HCT116 (cell line): ENCODE measurements around the gene ZSWIM6. TPM values are rescaled to one million over a fixed set of nuclear protein-coding genes. Genes with fewer than 3 reads are reported as not detected.

Experiments
- ATAC-seq: fragments of 200-7000 bp; cut with Tn5 transposase; 2 replicates; pipeline ENCODE4 v1.9.1; 2020; ENCODE audit warnings: mild to moderate bottlenecking, moderate library complexity
- BruUV-seq: library from RNA; stranded (reverse); fragments of 400-500 nt; replicated peaks from 2 replicates; lab custom pipeline; 2021; lab: Mats Ljungman, UMichigan
- CTCF ChIA-PET: fragments of 300-600 bp; sonication (Branson Sonifier 250); formaldehyde crosslinking; loops from one replicate; lab custom pipeline; 2021; ENCODE audit warnings: antibody characterized with exemption; lab: Charles Lee
- POLR2A ChIA-PET: fragments of 300-600, 350-600 bp; sonication (Branson Sonifier 250); formaldehyde crosslinking; loops from one replicate; lab custom pipeline; 2021; ENCODE audit warnings: antibody characterized with exemption; lab: Charles Lee
- RAD21 ChIA-PET, 2 experiments: fragments of 300-600 bp; sonication (Branson Sonifier 250); formaldehyde crosslinking; loops; one replicate each; lab custom pipeline; 2023; ENCODE audit warnings: low total read pairs in 2 of 2; ENCODE audit not compliant: uncharacterized antibody in 2 of 2, unreplicated experiment in 2 of 2, low non-redundant PET in 1 of 2; lab: Charles Lee
- DNase-seq: peaks from one replicate; pipeline ENCODE4 v3.0.0-alpha.2; 2010; ENCODE audit warnings: low read depth, low spot score
- H2AFZ ChIP-seq: fragments of 200-600 bp; shearing (Covaris generic), sonication (generic); 2 replicates; pipeline ENCODE4 v1.6.1; 2017; ENCODE audit warnings: low read depth, mixed run types, mixed read lengths, antibody characterized with exemption, low read length; ENCODE audit not compliant: poor library complexity, severe bottlenecking
- H3K27ac ChIP-seq: 2 replicates; pipeline ENCODE4 v1.5.1; 2012; ENCODE audit warnings: low read depth, low read length
- H3K27me3 ChIP-seq: fragments of 200-600 bp; sonication (generic); 2 replicates; pipeline ENCODE4 v1.6.1; 2016; ENCODE audit warnings: mixed run types, low read length, mixed read lengths; ENCODE audit not compliant: insufficient read depth
- H3K36me3 ChIP-seq, 2 experiments: fragments of 200-500 bp in 1 of 2; fragments of 200-600 bp in 1 of 2; sonication (Bioruptor generic) in 1 of 2; sonication (generic) in 1 of 2; 2 replicates each; pipeline versions ENCODE4 v1.5.1 to v1.6.1; 2014 to 2016; ENCODE audit warnings: low read length in 2 of 2, inconsistent platforms in 1 of 2, mixed read lengths in 1 of 2, mixed run types in 1 of 2; ENCODE audit not compliant: insufficient read depth in 2 of 2, control insufficient read depth in 1 of 2
- H3K4me1 ChIP-seq, 2 experiments: fragments of 200-600 bp in 1 of 2; sonication (generic) in 1 of 2; 2 replicates each; pipeline versions ENCODE4 v1.5.1 to v1.6.1; 2012 to 2017; ENCODE audit warnings: low read length in 2 of 2, inconsistent platforms in 1 of 2, mild to moderate bottlenecking in 1 of 2, mixed read lengths in 1 of 2, mixed run types in 1 of 2, moderate library complexity in 1 of 2; ENCODE audit not compliant: insufficient read depth in 2 of 2, control insufficient read depth in 1 of 2
- H3K4me2 ChIP-seq: fragments of 200-600 bp; sonication (generic); 2 replicates; pipeline ENCODE4 v1.6.1; 2017; ENCODE audit warnings: mixed run types, low read length, mixed read lengths
- H3K4me3 ChIP-seq, 2 experiments: fragments of 200-600 bp in 1 of 2; sonication (generic) in 1 of 2; replicated peaks in 1 of 2; 2 replicates each; pipeline ENCODE4 v1.5.1; 2011 to 2016; ENCODE audit warnings: low read length in 2 of 2, control low read depth in 1 of 2, low read depth in 1 of 2, mild to moderate bottlenecking in 1 of 2, mixed read lengths in 1 of 2, mixed run types in 1 of 2
- H3K79me2 ChIP-seq: fragments of 200-600 bp; sonication (generic); 2 replicates; pipeline ENCODE4 v1.6.1; 2017; ENCODE audit warnings: mild to moderate bottlenecking, mixed run types, low read length, moderate library complexity, mixed read lengths; ENCODE audit not compliant: insufficient read depth
- H3K9ac ChIP-seq: fragments of 200-600 bp; sonication (generic); 2 replicates; pipeline ENCODE4 v1.6.1; 2016; ENCODE audit warnings: low read length, mixed read lengths
- H3K9me2 ChIP-seq: fragments of 200-600 bp; sonication (generic), shearing (Covaris generic); 2 replicates; pipeline ENCODE4 v1.6.1; 2017; ENCODE audit warnings: mixed run types, mild to moderate bottlenecking, moderate library complexity; ENCODE audit not compliant: insufficient read depth
- H3K9me3 ChIP-seq, 2 experiments: fragments of 200-500 bp in 1 of 2; fragments of 200-600 bp in 1 of 2; sonication (Bioruptor generic) in 1 of 2; sonication (generic) in 1 of 2; 2 replicates each; pipeline ENCODE4 v1.6.1; 2014 to 2017; ENCODE audit warnings: low read length in 2 of 2, mixed read lengths in 2 of 2, inconsistent platforms in 1 of 2, low read depth in 1 of 2, mild to moderate bottlenecking in 1 of 2, mixed run types in 1 of 2, moderate library complexity in 1 of 2; ENCODE audit not compliant: control insufficient read depth in 1 of 2, insufficient read depth in 1 of 2
- H4K20me1 ChIP-seq: fragments of 200-600 bp; sonication (generic), shearing (Covaris generic); 2 replicates; pipeline ENCODE4 v1.6.1; 2017; ENCODE audit warnings: mixed run types, mild to moderate bottlenecking, moderate library complexity; ENCODE audit not compliant: insufficient read depth
- EGR1 ChIP-seq: IDR thresholded peaks from 2 replicates; pipeline ENCODE4 v1.6.1; 2012; ENCODE audit warnings: low read depth
- EZH2 ChIP-seq: fragments of 200-600 bp; sonication (generic); IDR thresholded peaks from 2 replicates; pipeline ENCODE4 v1.6.1; 2017; ENCODE audit warnings: antibody characterized with exemption, mixed run types
- EZH2phosphoT487 ChIP-seq: fragments of 200-600 bp; IDR thresholded peaks from 2 replicates; pipeline ENCODE4 v1.6.1; 2018; ENCODE audit warnings: antibody characterized with exemption, borderline replicate concordance
- JUND ChIP-seq: IDR thresholded peaks from 2 replicates; pipeline ENCODE4 v1.6.1; 2012
- POLR2A ChIP-seq: IDR thresholded peaks from 2 replicates; pipeline ENCODE4 v1.7.0; 2011; ENCODE audit warnings: borderline replicate concordance; ENCODE audit not compliant: insufficient read depth, insufficient read length; ENCODE audit errors: extremely low read depth
- POLR2AphosphoS5 ChIP-seq: IDR thresholded peaks from 2 replicates; pipeline ENCODE4 v1.6.1; 2011; ENCODE audit warnings: mild to moderate bottlenecking, low read depth, low read length, moderate library complexity
- RAD21 ChIP-seq: IDR thresholded peaks from 2 replicates; pipeline ENCODE4 v1.6.1; 2012; ENCODE audit warnings: low read depth, mild to moderate bottlenecking
- YY1 ChIP-seq: IDR thresholded peaks from 2 replicates; pipeline ENCODE4 v1.6.1; 2011; ENCODE audit warnings: low read length, low read depth, moderate library complexity, mild to moderate bottlenecking; ENCODE audit not compliant: insufficient replicate concordance; ENCODE audit errors: extremely low read depth
- ZFX ChIP-seq: fragments of 450-650 bp; IDR thresholded peaks from 2 replicates; pipeline ENCODE4 v1.6.1; 2017
- ZNF274 ChIP-seq: fragments of 200-500 bp; sonication (Bioruptor generic); IDR thresholded peaks from 2 replicates; pipeline ENCODE4 v1.6.1; 2014; ENCODE audit warnings: mild to moderate bottlenecking, low read depth, low read length, inconsistent platforms
- intact Hi-C: fragments of 100-400 bp; cut with micrococcal nuclease; formaldehyde crosslinking; loops from 2 replicates; pipeline ENCODE4 v1.10.0; 2022
- total RNA-seq: library from RNA; stranded (reverse); gene quantifications from one replicate; pipeline ENCODE4 v1.2.1, GENCODE V29; 2021; ENCODE audit not compliant: unreplicated experiment
- TF ChIP-seq, protein P1 (sequence below): IDR thresholded peaks from 2 replicates; pipeline ENCODE4 v1.6.1; 2012; ENCODE audit warnings: low read depth
- TF ChIP-seq, protein P2 (sequence below): IDR thresholded peaks from 2 replicates; pipeline ENCODE4 v1.6.1; 2012

ZSWIM6 gene
- total RNA-seq, 1 experiment from 2014 or later, result 7.4 TPM

DNA sequence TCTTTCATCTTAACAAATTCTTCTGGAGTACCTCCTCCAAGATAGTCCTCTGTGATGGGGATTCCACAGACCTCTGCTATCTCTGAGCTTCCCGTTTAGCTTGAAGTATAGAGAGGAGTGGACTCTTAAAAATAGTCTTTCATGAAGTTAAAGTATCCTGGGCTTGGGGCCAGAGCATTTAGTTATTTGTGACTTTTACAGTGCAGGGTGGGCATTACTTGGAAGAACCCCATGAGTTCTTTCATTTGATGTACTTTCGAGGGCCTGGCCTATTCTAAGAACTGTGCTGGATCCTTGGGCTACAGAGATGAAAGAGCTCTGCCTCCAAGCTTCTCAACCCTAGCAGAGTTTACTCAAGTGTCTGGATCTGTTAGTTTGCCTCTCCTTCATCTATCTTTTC is 131.5 kb downstream of the ZSWIM6 start:
- H3K9ac ChIP-seq, result no peak overlapping the region
- ChIA-PET RAD21 (interaction anchor here in 1 of 2 experiments (0.6 kb wide), 1 partner anchor 950 kb away, joined by 3 read pairs; no protein-coding TSS in a partner anchor), CTCF (no interaction called here)
- no peaks in the 10 kb centered on the region for H3K27me3 ChIP-seq
- H3K4me1 ChIP-seq, result peaks cover 5 to 6% of the 10 kb centered on the region in 2 experiments
- peaks cover 25% of the 10 kb centered on the region; the same call in 1 of the 2 replicates for H3K79me2 ChIP-seq
- H3K4me2 ChIP-seq, result no peak overlapping the region
- H3K9me3 ChIP-seq, result no peaks in the 10 kb centered on the region
- no TSS peak for BruUV-seq
- no peak for ATAC-seq
- H4K20me1 ChIP-seq, result no peaks in the 10 kb centered on the region
- H3K9me2 ChIP-seq, result no peaks in the 10 kb centered on the region
- intact Hi-C loops, result no loop called here
- no peak for TF ChIP-seq JUND
- no peak for TF ChIP-seq YY1
- TF ChIP-seq, protein P1, sequence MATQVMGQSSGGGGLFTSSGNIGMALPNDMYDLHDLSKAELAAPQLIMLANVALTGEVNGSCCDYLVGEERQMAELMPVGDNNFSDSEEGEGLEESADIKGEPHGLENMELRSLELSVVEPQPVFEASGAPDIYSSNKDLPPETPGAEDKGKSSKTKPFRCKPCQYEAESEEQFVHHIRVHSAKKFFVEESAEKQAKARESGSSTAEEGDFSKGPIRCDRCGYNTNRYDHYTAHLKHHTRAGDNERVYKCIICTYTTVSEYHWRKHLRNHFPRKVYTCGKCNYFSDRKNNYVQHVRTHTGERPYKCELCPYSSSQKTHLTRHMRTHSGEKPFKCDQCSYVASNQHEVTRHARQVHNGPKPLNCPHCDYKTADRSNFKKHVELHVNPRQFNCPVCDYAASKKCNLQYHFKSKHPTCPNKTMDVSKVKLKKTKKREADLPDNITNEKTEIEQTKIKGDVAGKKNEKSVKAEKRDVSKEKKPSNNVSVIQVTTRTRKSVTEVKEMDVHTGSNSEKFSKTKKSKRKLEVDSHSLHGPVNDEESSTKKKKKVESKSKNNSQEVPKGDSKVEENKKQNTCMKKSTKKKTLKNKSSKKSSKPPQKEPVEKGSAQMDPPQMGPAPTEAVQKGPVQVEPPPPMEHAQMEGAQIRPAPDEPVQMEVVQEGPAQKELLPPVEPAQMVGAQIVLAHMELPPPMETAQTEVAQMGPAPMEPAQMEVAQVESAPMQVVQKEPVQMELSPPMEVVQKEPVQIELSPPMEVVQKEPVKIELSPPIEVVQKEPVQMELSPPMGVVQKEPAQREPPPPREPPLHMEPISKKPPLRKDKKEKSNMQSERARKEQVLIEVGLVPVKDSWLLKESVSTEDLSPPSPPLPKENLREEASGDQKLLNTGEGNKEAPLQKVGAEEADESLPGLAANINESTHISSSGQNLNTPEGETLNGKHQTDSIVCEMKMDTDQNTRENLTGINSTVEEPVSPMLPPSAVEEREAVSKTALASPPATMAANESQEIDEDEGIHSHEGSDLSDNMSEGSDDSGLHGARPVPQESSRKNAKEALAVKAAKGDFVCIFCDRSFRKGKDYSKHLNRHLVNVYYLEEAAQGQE, result no peak
- TF ChIP-seq POLR2AphosphoS5, result no peak
- TF ChIP-seq ZFX, result no peak
- TF ChIP-seq EZH2phosphoT487, result no peak
- TF ChIP-seq, all 23 proteins: peak for 0
- POLR2A ChIA-PET, result no interaction called here
- H2AFZ ChIP-seq, result no peak overlapping the region
- DNase-seq, result no peak
- no peak overlapping the region for H3K4me3 ChIP-seq
- H3K27ac ChIP-seq, result no peak overlapping the region
- H3K36me3 ChIP-seq, result no peaks in the 10 kb centered on the region

GRCh38 chr5:61464512-61464911 is 132.5 kb downstream of the ZSWIM6 start:
- no peak for ATAC-seq
- Histone ChIP-seq H4K20me1 (no peaks in the 10 kb centered on the region), H3K79me2 (peaks cover 30% of the 10 kb centered on the region; the same call in 1 of the 2 replicates), H3K36me3 (no peaks in the 10 kb centered on the region), H3K4me2 (no peak overlapping the region), H3K9ac (no peak overlapping the region), H3K9me3 (no peaks in the 10 kb centered on the region), H2AFZ (no peak overlapping the region), H3K4me3 (no peak overlapping the region), H3K27me3 (no peaks in the 10 kb centered on the region), H3K27ac (no peak overlapping the region), H3K9me2 (no peaks in the 10 kb centered on the region), H3K4me1 (peaks cover 5 to 6% of the 10 kb centered on the region in 2 experiments)
- ChIA-PET CTCF (no interaction called here), POLR2A (no interaction called here), RAD21 (no interaction called here)
- no peak for DNase-seq
- intact Hi-C loops, result no loop called here
- BruUV-seq, result no TSS peak
- no peak for TF ChIP-seq ZNF274
- no peak for TF ChIP-seq RAD21
- no peak for TF ChIP-seq POLR2A
- TF ChIP-seq, protein P1, result no peak
- no peak for TF ChIP-seq EGR1
- TF ChIP-seq, protein P2, sequence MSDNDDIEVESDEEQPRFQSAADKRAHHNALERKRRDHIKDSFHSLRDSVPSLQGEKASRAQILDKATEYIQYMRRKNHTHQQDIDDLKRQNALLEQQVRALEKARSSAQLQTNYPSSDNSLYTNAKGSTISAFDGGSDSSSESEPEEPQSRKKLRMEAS, result no peak
- no peak for TF ChIP-seq YY1
- TF ChIP-seq EZH2, result no peak
